MCF 10A (cell line): ENCODE measurements around the gene SLC2A2. TPM values are rescaled to one million over a fixed set of nuclear protein-coding genes. Genes with fewer than 3 reads are reported as not detected.

Experiments used
- Bru-seq: library from RNA; stranded (reverse); fragments of 400-500 nt; gene quantifications from one replicate; lab custom pipeline; 2021; lab: Mats Ljungman, UMichigan
- BruChase-seq, 2 experiments: library from RNA; stranded (reverse); fragments of 400-500 nt; gene quantifications; one replicate each; lab custom pipeline; 2021; lab: Mats Ljungman, UMichigan
- BruUV-seq: library from RNA; stranded (reverse); fragments of 400-500 nt; replicated peaks from 2 replicates; lab custom pipeline; 2021; lab: Mats Ljungman, UMichigan
- CTCF ChIA-PET: fragments of 300-600 bp; sonication (Branson Sonifier 250); formaldehyde crosslinking; extraction: SDS; loops from one replicate; lab custom pipeline; 2021; ENCODE audit warnings: antibody characterized with exemption, inconsistent platforms; lab: Yijun Ruan, JAX
- POLR2A ChIA-PET: fragments of 300-600, 350-650 bp; sonication (Branson Sonifier 250); formaldehyde crosslinking; extraction: SDS; loops from one replicate; lab custom pipeline; 2020; ENCODE audit warnings: antibody characterized with exemption, inconsistent platforms; lab: Yijun Ruan, JAX
- DNase-seq: peaks from one replicate; pipeline ENCODE4 v3.0.0-alpha.2; 2018; ENCODE audit not compliant: unreplicated experiment
- H3K27ac Mint-ChIP-seq: one replicate; pipeline ENCODE4 v1.8.0; 2022; ENCODE audit warnings: mild to moderate bottlenecking, low read depth, mixed read lengths; ENCODE audit not compliant: unreplicated experiment
- H3K27me3 Mint-ChIP-seq: one replicate; pipeline ENCODE4 v1.8.0; 2022; ENCODE audit warnings: mixed read lengths; ENCODE audit not compliant: insufficient read depth, unreplicated experiment
- H3K36me3 Mint-ChIP-seq: one replicate; pipeline ENCODE4 v1.8.0; 2022; ENCODE audit warnings: mild to moderate bottlenecking, moderate library complexity, mixed read lengths; ENCODE audit not compliant: insufficient read depth, unreplicated experiment
- H3K4me1 Mint-ChIP-seq: one replicate; pipeline ENCODE4 v1.8.0; 2022; ENCODE audit warnings: mixed read lengths; ENCODE audit not compliant: insufficient read depth, unreplicated experiment
- H3K4me3 Mint-ChIP-seq: one replicate; pipeline ENCODE4 v1.8.0; 2022; ENCODE audit warnings: mild to moderate bottlenecking, moderate library complexity, mixed read lengths; ENCODE audit not compliant: unreplicated experiment
- H3K9me3 Mint-ChIP-seq: one replicate; pipeline ENCODE4 v1.8.0; 2022; ENCODE audit warnings: mixed read lengths; ENCODE audit not compliant: unreplicated experiment
- CTCF ChIP-seq: fragments of 200-600 bp; IDR thresholded peaks from one replicate; pipeline ENCODE4 v1.8.0; 2022; ENCODE audit warnings: antibody characterized with exemption, mild to moderate bottlenecking; ENCODE audit not compliant: unreplicated experiment
- intact Hi-C: fragments of 100-400 bp; cut with micrococcal nuclease; formaldehyde crosslinking; loops from 2 replicates; pipeline ENCODE4 v1.14.1; 2022
- long read RNA-seq: library from polyadenylated mRNA; stranded (forward); transcript quantifications from one replicate; pipeline ENCODE4 v2.0.0, GENCODE V29; 2022
- total RNA-seq: library from RNA; stranded (reverse); gene quantifications from 2 replicates; pipeline ENCODE4 v1.2.3, GENCODE V29; 2022

The SLC2A2 gene
- total RNA-seq: not detected in 2 replicates
- not detected for Bru-seq, nascent RNA
- not detected for BruChase-seq, experiment 1, labeled RNA remaining after a 6-hour chase
- not detected for BruChase-seq, experiment 2, labeled RNA remaining after a 2-hour chase
- long read RNA-seq: 0 reads

- no peak within 1 kb of the TSS for H3K4me3 Mint-ChIP-seq
- no peaks in the 10 kb centered on the region for H3K9me3 Mint-ChIP-seq
- no peak for TF ChIP-seq CTCF
- H3K4me1 Mint-ChIP-seq: no peaks in the 10 kb centered on the region
- BruUV-seq: no TSS peak
- no peaks in the 10 kb centered on the region for H3K27me3 Mint-ChIP-seq
- intact Hi-C loops: no loop called here
- no peaks in the 10 kb centered on the region for H3K36me3 Mint-ChIP-seq
- H3K27ac Mint-ChIP-seq: no peak within 1 kb of the TSS
- ChIA-PET POLR2A (no interaction called here), CTCF (interaction anchor here (0.9 kb wide), 1 partner anchor 160 kb away, joined by 3 read pairs; no protein-coding TSS in a partner anchor)
- DNase-seq: no peak
Observed at GRCh38 chr3:171026597-171027293, at the start of gene SLC2A2. Gene SLC2A2, minus strand, starts transcription at chr3:171026720. Its CDS starts 50 bp downstream, at chr3:171026670.

- CTCF ChIA-PET: interaction anchor here (0.6 kb wide), 1 partner anchor 10 kb away, joined by 3 read pairs; no protein-coding TSS in a partner anchor
- no TSS peak for BruUV-seq
- intact Hi-C loops: no loop called here
- DNase-seq: no peak
- H3K4me3 Mint-ChIP-seq: no peak overlapping the region
- TF ChIP-seq CTCF: no peak
- peaks cover 7% of the 10 kb centered on the region for H3K36me3 Mint-ChIP-seq
- POLR2A ChIA-PET: no interaction called here
- no peaks in the 10 kb centered on the region for H3K4me1 Mint-ChIP-seq
- no peaks in the 10 kb centered on the region for H3K9me3 Mint-ChIP-seq
- no peaks in the 10 kb centered on the region for H3K27me3 Mint-ChIP-seq
- H3K27ac Mint-ChIP-seq: no peak overlapping the region
Observed at GRCh38 chr3:171072432-171072831, 45.9 kb upstream of the SLC2A2 start.

- ChIA-PET POLR2A (no interaction called here), CTCF (no interaction called here)
- Mint-ChIP-seq H3K27me3 (no peaks in the 10 kb centered on the region), H3K27ac (no peak overlapping the region), H3K4me3 (no peak overlapping the region), H3K9me3 (no peaks in the 10 kb centered on the region), H3K4me1 (no peaks in the 10 kb centered on the region), H3K36me3 (no peaks in the 10 kb centered on the region)
- TF ChIP-seq CTCF: no peak
- DNase-seq: no peak
- no TSS peak for BruUV-seq
- intact Hi-C loops: no loop called here
Observed at GRCh38 chr3:171068658-171069057, 42.1 kb upstream of the SLC2A2 start.

- CTCF ChIA-PET: no interaction called here
- H3K27me3 Mint-ChIP-seq: no peaks in the 10 kb centered on the region
- DNase-seq: no peak
- intact Hi-C loops: no loop called here
- no peaks in the 10 kb centered on the region for H3K36me3 Mint-ChIP-seq
- no peaks in the 10 kb centered on the region for H3K9me3 Mint-ChIP-seq
- H3K4me3 Mint-ChIP-seq: no peak overlapping the region
- POLR2A ChIA-PET: interaction anchor here (0.6 kb wide), 1 partner anchor 348 kb away, joined by 4 read pairs; no protein-coding TSS in a partner anchor
- BruUV-seq: no TSS peak
- no peak overlapping the region for H3K27ac Mint-ChIP-seq
- no peaks in the 10 kb centered on the region for H3K4me1 Mint-ChIP-seq
- no peak for TF ChIP-seq CTCF
Observed at GRCh38 chr3:171066206-171066605, 39.7 kb upstream of the SLC2A2 start.
